ENCODE data around the gene MRPL14.

Gene MRPL14

DNA sequence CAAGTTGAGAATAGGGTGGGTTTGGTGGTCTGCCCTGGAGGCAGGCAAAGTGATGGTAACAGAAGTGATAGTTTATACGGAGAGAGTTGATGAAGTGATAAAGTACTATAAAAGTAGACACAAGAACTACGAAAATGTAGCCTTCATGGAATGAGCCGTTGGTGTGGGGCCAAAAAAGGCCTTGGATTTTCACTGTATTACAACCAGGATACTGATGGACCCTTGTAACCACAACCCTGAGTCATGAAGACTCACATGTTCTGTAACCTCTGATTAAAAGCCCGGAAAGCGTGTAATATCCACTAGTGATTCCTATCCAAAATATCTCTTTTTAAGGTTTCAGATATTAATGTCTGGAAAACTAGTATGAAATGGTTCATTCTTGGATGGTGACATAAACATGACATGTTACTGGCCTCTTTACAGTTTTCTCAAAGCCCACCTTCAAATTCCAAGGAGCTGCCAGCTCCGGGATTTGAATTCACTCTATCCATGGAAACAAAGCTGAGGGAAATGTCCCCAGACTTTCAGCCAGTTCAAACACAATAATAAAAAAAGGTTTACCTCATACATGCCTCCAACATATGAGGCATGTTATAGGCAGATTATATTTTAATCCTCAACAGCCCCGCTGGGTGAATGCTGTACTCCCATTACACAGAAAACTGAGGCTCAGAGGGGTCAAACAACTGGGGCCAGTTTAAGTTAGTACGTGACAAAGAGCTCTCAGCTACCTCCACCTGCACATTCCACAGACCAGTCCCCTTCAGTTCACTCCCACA lies 55.4 kb downstream of the MRPL14 start:
- no peak overlapping the region for H3K4me3 ChIP-seq (ENCODE audit: low read length in 2 of 2)
- peaks cover 43% of the 10 kb centered on the region for H3K4me1 ChIP-seq (ENCODE audit: control insufficient read depth, insufficient read depth, low read length)
- peak overlapping the region; percentile 64 for H3K27ac ChIP-seq (ENCODE audit: low read length)
- no peaks in the 10 kb centered on the region for H3K27me3 ChIP-seq (ENCODE audit: control insufficient read depth in 1 of 2, insufficient read depth in 2 of 2, low read length in 2 of 2)
- no peaks in the 10 kb centered on the region for H3K9me3 ChIP-seq (ENCODE audit: control insufficient read depth in 2 of 2, low read length in 2 of 2)
- H3K36me3 ChIP-seq (ENCODE audit: control insufficient read depth in 2 of 2, insufficient read depth in 2 of 2, low read length in 2 of 2): no peaks in the 10 kb centered on the region
- peak overlapping the region in 1 of 2 donors; percentile 72 for H3K9ac ChIP-seq (ENCODE audit: low read length in 2 of 2)

GRCh38 chr6:44068607-44069296 lies 58.5 kb downstream of the MRPL14 start:
- no peak overlapping the region for H3K9ac ChIP-seq (ENCODE audit: low read length in 2 of 2)
- H3K9me3 ChIP-seq (ENCODE audit: control insufficient read depth in 2 of 2, low read length in 2 of 2): no peaks in the 10 kb centered on the region
- peaks cover 27% of the 10 kb centered on the region for H3K4me1 ChIP-seq (ENCODE audit: control insufficient read depth, insufficient read depth, low read length)
- H3K4me3 ChIP-seq (ENCODE audit: low read length in 2 of 2): no peak overlapping the region
- H3K27me3 ChIP-seq (ENCODE audit: control insufficient read depth in 1 of 2, insufficient read depth in 2 of 2, low read length in 2 of 2): no peaks in the 10 kb centered on the region
- no peaks in the 10 kb centered on the region for H3K36me3 ChIP-seq (ENCODE audit: control insufficient read depth in 2 of 2, insufficient read depth in 2 of 2, low read length in 2 of 2)
- H3K27ac ChIP-seq (ENCODE audit: low read length): no peak overlapping the region

- H3K27me3 ChIP-seq (ENCODE audit: control insufficient read depth in 1 of 2, insufficient read depth in 2 of 2, low read length in 2 of 2): no peaks in the 10 kb centered on the region
- H3K4me3 ChIP-seq (ENCODE audit: low read length in 2 of 2): no peak overlapping the region
- H3K9me3 ChIP-seq (ENCODE audit: control insufficient read depth in 2 of 2, low read length in 2 of 2): no peaks in the 10 kb centered on the region
- H3K9ac ChIP-seq (ENCODE audit: low read length in 2 of 2): no peak overlapping the region
- H3K36me3 ChIP-seq (ENCODE audit: control insufficient read depth in 2 of 2, insufficient read depth in 2 of 2, low read length in 2 of 2): no peaks in the 10 kb centered on the region
- H3K4me1 ChIP-seq (ENCODE audit: control insufficient read depth, insufficient read depth, low read length): peaks cover 22% of the 10 kb centered on the region
- no peak overlapping the region for H3K27ac ChIP-seq (ENCODE audit: low read length)
Observed at GRCh38 chr6:44067173-44068139, 59.8 kb downstream of the MRPL14 start.

GRCh38 chr6:44066394-44067172 lies 60.7 kb downstream of the MRPL14 start:
- Histone ChIP-seq H3K4me1 (ENCODE audit: control insufficient read depth, insufficient read depth, low read length) (peaks cover 29% of the 10 kb centered on the region), H3K9ac (ENCODE audit: low read length in 2 of 2) (no peak overlapping the region), H3K27me3 (ENCODE audit: control insufficient read depth in 1 of 2, insufficient read depth in 2 of 2, low read length in 2 of 2) (no peaks in the 10 kb centered on the region), H3K4me3 (ENCODE audit: low read length in 2 of 2) (no peak overlapping the region), H3K9me3 (ENCODE audit: control insufficient read depth in 2 of 2, low read length in 2 of 2) (no peaks in the 10 kb centered on the region), H3K36me3 (ENCODE audit: control insufficient read depth in 2 of 2, insufficient read depth in 2 of 2, low read length in 2 of 2) (no peaks in the 10 kb centered on the region), H3K27ac (ENCODE audit: low read length) (no peak overlapping the region)

GRCh38 chr6:44065443-44066140 lies 61.7 kb downstream of the MRPL14 start:
- no peaks in the 10 kb centered on the region for H3K36me3 ChIP-seq (ENCODE audit: control insufficient read depth in 2 of 2, insufficient read depth in 2 of 2, low read length in 2 of 2)
- H3K9me3 ChIP-seq (ENCODE audit: control insufficient read depth in 2 of 2, low read length in 2 of 2): no peaks in the 10 kb centered on the region
- no peak overlapping the region for H3K4me3 ChIP-seq (ENCODE audit: low read length in 2 of 2)
- no peak overlapping the region for H3K9ac ChIP-seq (ENCODE audit: low read length in 2 of 2)
- no peaks in the 10 kb centered on the region for H3K27me3 ChIP-seq (ENCODE audit: control insufficient read depth in 1 of 2, insufficient read depth in 2 of 2, low read length in 2 of 2)
- no peak overlapping the region for H3K27ac ChIP-seq (ENCODE audit: low read length)
- H3K4me1 ChIP-seq (ENCODE audit: control insufficient read depth, insufficient read depth, low read length): peaks cover 36% of the 10 kb centered on the region

DNA sequence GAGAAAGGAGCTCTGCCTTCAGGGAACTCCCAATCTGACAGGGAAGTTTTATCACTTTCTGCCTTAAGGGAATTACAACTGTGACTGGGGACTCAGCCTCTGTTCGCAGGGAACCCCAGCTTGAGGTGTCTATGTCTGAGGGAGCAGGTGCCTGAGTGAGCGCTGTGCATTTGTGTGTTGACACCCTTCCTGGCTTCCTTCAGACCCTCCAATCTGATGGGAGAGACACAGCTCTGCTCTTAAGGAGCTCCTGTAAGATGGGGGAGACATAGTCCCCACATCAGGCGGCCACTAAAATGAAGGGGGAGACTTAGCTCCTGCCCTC lies 62.3 kb downstream of the MRPL14 start:
- H3K4me1 ChIP-seq (ENCODE audit: control insufficient read depth, insufficient read depth, low read length): peaks cover 37% of the 10 kb centered on the region
- H3K27me3 ChIP-seq (ENCODE audit: control insufficient read depth in 1 of 2, insufficient read depth in 2 of 2, low read length in 2 of 2): no peaks in the 10 kb centered on the region
- no peaks in the 10 kb centered on the region for H3K36me3 ChIP-seq (ENCODE audit: control insufficient read depth in 2 of 2, insufficient read depth in 2 of 2, low read length in 2 of 2)
- H3K9ac ChIP-seq (ENCODE audit: low read length in 2 of 2): no peak overlapping the region
- no peak overlapping the region for H3K4me3 ChIP-seq (ENCODE audit: low read length in 2 of 2)
- no peak overlapping the region for H3K27ac ChIP-seq (ENCODE audit: low read length)
- H3K9me3 ChIP-seq (ENCODE audit: control insufficient read depth in 2 of 2, low read length in 2 of 2): peaks cover 0 to 1% of the 10 kb centered on the region in 2 donors

DNA sequence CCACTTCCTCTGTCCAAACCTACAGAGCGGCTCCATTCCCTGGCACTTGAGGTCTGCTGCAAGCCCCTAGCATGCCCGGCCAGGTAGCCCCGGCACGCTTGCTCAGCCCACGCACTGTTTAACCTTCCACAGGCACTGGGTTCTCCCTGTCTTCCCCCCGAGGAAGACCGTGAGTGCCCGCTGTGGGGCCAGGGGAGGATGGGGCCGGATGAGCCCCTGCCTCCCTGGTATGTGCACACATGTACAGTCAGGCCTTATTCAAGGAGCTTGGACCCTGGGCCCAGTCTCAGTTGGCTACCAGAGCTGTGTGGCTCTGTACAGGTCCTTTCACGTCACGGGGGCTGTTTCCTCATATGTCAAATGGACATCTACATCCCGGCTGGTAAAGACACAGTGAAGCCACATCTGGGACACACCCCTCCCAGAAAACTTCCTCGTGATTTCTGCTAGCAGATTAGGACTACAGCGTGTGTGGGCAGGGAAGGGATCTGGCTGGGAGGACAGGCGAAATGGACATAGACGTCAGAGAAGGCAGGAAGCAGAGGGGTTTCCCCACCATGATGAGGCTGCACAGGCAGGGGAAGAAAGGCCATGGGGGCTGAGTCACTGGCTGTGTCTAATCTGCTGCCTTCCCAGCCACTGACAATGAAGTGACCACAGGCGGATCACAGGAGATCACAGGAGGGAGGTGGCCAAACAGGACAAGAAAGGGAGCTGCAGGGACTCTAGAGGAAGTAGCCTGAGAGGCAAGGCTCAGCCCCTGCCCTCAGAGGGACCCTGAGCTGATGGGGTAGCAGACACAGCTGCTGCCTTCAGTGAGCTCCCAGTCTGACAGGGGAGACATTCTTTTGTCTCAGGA lies 62.9 kb downstream of the MRPL14 start:
- Histone ChIP-seq H3K36me3 (ENCODE audit: control insufficient read depth in 2 of 2, insufficient read depth in 2 of 2, low read length in 2 of 2) (no peaks in the 10 kb centered on the region), H3K27ac (ENCODE audit: low read length) (no peak overlapping the region), H3K9me3 (ENCODE audit: control insufficient read depth in 2 of 2, low read length in 2 of 2) (peaks cover 0 to 4% of the 10 kb centered on the region in 2 donors), H3K9ac (ENCODE audit: low read length in 2 of 2) (no peak overlapping the region), H3K4me3 (ENCODE audit: low read length in 2 of 2) (no peak overlapping the region), H3K4me1 (ENCODE audit: control insufficient read depth, insufficient read depth, low read length) (peaks cover 42% of the 10 kb centered on the region), H3K27me3 (ENCODE audit: control insufficient read depth in 1 of 2, insufficient read depth in 2 of 2, low read length in 2 of 2) (no peaks in the 10 kb centered on the region)

DNA sequence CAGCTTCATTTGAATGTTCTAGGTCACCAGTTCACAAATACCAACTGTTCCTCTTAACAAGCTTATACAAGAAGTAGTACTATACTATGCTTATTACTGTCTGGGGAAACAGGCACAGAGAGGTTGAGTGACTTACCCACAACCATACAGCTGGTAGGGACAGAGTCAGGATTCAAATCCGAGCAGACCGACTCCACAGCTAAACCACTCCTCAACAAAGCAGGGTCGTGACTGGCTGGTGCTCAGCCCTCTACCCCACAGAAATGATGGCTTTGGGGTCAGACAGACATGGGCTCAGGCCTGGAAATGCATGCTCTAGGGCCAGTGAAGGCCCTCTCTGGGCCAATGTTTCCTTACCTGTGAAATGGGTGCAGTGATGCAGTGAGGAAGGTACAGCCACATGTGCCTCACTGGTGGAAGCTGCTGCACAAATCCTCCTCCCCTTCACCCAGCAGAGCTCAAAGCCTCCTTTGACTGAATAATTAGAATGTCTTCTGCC lies 63.6 kb downstream of the MRPL14 start:
- H3K27me3 ChIP-seq (ENCODE audit: control insufficient read depth in 1 of 2, insufficient read depth in 2 of 2, low read length in 2 of 2): no peaks in the 10 kb centered on the region
- H3K36me3 ChIP-seq (ENCODE audit: control insufficient read depth in 2 of 2, insufficient read depth in 2 of 2, low read length in 2 of 2): no peaks in the 10 kb centered on the region
- no peak overlapping the region for H3K9ac ChIP-seq (ENCODE audit: low read length in 2 of 2)
- peaks cover 0 to 4% of the 10 kb centered on the region in 2 donors for H3K9me3 ChIP-seq (ENCODE audit: control insufficient read depth in 2 of 2, low read length in 2 of 2)
- no peak overlapping the region for H3K4me3 ChIP-seq (ENCODE audit: low read length in 2 of 2)
- no peak overlapping the region for H3K27ac ChIP-seq (ENCODE audit: low read length)
- peaks cover 49% of the 10 kb centered on the region for H3K4me1 ChIP-seq (ENCODE audit: control insufficient read depth, insufficient read depth, low read length)
